Adrenal gland (tissue), 5 donors: ENCODE data around the gene RBM23.

Experiments
- POLR2A ChIP-seq, 2 donors: fragments of 450-650 bp; IDR thresholded peaks; one replicate each; pipeline ENCODE4 v1.6.1; 2017; ENCODE audit warnings: antibody characterized with exemption in 2 of 2, mild to moderate bottlenecking in 2 of 2, moderate library complexity in 1 of 2
- TF ChIP-seq, protein P1 (sequence below), 6 experiments: fragments of 450-650 bp in 4 of 6; fragments of 200-600 bp in 2 of 6; sonication (generic) in 1 of 6; IDR thresholded peaks; 1 replicate in 5 of 6; 2 replicates in 1 of 6; pipeline versions ENCODE4 v1.5.1 to v1.8.0; 2016 to 2021; ENCODE audit warnings: antibody characterized with exemption in 6 of 6, mild to moderate bottlenecking in 2 of 6, moderate library complexity in 1 of 6
- donor health status: DM: no; HTN: no; CAD: no.

DNA sequence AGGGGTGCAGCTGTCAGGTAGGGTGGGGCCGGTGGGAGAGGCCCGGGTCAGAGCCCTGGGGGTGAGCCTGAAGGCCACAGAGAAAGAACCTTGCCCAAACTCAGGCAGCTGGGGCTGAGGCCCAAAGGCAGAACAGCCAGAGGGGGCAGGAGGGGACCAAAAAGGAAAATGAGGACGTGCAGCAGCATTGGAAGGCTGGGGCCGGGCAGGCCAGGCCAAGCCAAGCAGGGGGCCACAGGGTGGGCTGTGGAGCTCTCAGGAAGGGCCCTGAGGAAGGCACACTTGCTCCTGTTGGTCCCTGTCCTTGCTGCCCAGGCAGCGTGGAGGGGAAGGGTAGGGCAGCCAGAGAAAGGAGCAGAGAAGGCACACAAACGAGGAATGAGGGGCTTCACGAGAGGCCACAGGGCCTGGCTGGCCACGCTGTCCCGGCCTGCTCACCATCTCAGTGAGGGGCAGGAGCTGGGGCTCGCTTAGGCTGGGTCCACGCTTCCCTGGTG lies 72.1 kb downstream of the RBM23 start:
- no peak for TF ChIP-seq POLR2A (IDR thresholded peaks at IDR 0.05)
- TF ChIP-seq, protein P1, sequence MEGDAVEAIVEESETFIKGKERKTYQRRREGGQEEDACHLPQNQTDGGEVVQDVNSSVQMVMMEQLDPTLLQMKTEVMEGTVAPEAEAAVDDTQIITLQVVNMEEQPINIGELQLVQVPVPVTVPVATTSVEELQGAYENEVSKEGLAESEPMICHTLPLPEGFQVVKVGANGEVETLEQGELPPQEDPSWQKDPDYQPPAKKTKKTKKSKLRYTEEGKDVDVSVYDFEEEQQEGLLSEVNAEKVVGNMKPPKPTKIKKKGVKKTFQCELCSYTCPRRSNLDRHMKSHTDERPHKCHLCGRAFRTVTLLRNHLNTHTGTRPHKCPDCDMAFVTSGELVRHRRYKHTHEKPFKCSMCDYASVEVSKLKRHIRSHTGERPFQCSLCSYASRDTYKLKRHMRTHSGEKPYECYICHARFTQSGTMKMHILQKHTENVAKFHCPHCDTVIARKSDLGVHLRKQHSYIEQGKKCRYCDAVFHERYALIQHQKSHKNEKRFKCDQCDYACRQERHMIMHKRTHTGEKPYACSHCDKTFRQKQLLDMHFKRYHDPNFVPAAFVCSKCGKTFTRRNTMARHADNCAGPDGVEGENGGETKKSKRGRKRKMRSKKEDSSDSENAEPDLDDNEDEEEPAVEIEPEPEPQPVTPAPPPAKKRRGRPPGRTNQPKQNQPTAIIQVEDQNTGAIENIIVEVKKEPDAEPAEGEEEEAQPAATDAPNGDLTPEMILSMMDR (IDR thresholded peaks at IDR 0.05), result no peak
